Peyer's patch (tissue), 4 donors: ENCODE measurements around the gene CTRB2. TPM values are rescaled to one million over a fixed set of nuclear protein-coding genes. Genes with fewer than 3 reads are reported as not detected.

ENCODE experiments used
- DNase-seq, 3 donors: peaks; one replicate each; pipeline ENCODE4 v3.0.0-alpha.2; 2017 to 2019
- H3K27ac ChIP-seq, 4 donors: fragments of 200-600 bp; sonication (generic); one replicate each; pipeline ENCODE4 v1.5.1; 2016 to 2019
- H3K27me3 ChIP-seq, 2 donors: fragments of 200-600 bp; sonication (generic); one replicate each; pipeline ENCODE4 v1.5.1; 2019
- H3K36me3 ChIP-seq, 3 donors: fragments of 200-600 bp; sonication (generic); one replicate each; pipeline ENCODE4 v1.5.1; 2016 to 2019
- H3K4me1 ChIP-seq, 4 donors: fragments of 200-600 bp; sonication (generic); one replicate each; pipeline ENCODE4 v1.5.1; 2016 to 2019
- H3K4me3 ChIP-seq, 4 donors: fragments of 200-600 bp; sonication (generic); 1 replicate in 3 of 4; 2 replicates in 1 of 4; pipeline ENCODE4 v1.5.1; 2016 to 2019; ENCODE audit warnings: mild to moderate bottlenecking in 1 of 4
- H3K9me3 ChIP-seq, 4 donors: fragments of 200-600 bp; sonication (generic); one replicate each; pipeline ENCODE4 v1.5.1; 2016 to 2019; ENCODE audit warnings: mild to moderate bottlenecking in 1 of 4
- CTCF ChIP-seq, 6 experiments: fragments of 450-650 bp in 4 of 6; fragments of 200-600 bp in 2 of 6; sonication (generic) in 1 of 6; IDR thresholded peaks; one replicate each; pipeline ENCODE4 v1.5.1; 2017 to 2019; ENCODE audit warnings: antibody characterized with exemption in 6 of 6, mild to moderate bottlenecking in 3 of 6, moderate library complexity in 1 of 6
- POLR2A ChIP-seq, 2 donors: fragments of 450-650 bp; IDR thresholded peaks; one replicate each; pipeline ENCODE4 v1.5.1; 2017; ENCODE audit warnings: antibody characterized with exemption in 2 of 2, mild to moderate bottlenecking in 2 of 2, moderate library complexity in 2 of 2
- total RNA-seq, 4 donors: library from RNA; depleted of rRNA; stranded (reverse); fragments of >200 nt; gene quantifications; one replicate each; pipeline ENCODE4 v1.1.0, GENCODE V29; 2016

CTRB2 gene
- total RNA-seq, 4 donors from 2014 or later: not detected

- no peaks in the 10 kb centered on the region for H3K9me3 ChIP-seq
- no peaks in the 10 kb centered on the region for H3K27me3 ChIP-seq
- peaks cover 0 to 39% (median 0%) of the 10 kb centered on the region in 4 donors for H3K4me1 ChIP-seq
- peak overlapping the region in 3 of 4 donors; percentile 25 to 65 (median 35) for H3K27ac ChIP-seq
- no peak for DNase-seq
- peaks cover 0 to 81% (median 0%) of the 10 kb centered on the region in 3 donors for H3K36me3 ChIP-seq
- no peak for TF ChIP-seq POLR2A (IDR thresholded peaks at IDR 0.05)
- no peak for TF ChIP-seq CTCF (IDR thresholded peaks at IDR 0.05)
- no peak overlapping the region for H3K4me3 ChIP-seq
These were observed 32.7 kb upstream of the CTRB2 start for GRCh38 chr16:75239542-75240122.

- Histone ChIP-seq H3K27ac (peak overlapping the region in 3 of 4 donors; percentile 25 to 65 (median 35)), H3K9me3 (no peaks in the 10 kb centered on the region), H3K4me3 (no peak overlapping the region), H3K27me3 (no peaks in the 10 kb centered on the region), H3K36me3 (peaks cover 0 to 84% (median 0%) of the 10 kb centered on the region in 3 donors), H3K4me1 (peaks cover 0 to 39% (median 0%) of the 10 kb centered on the region in 4 donors)
- DNase-seq: no peak
- TF ChIP-seq CTCF (IDR thresholded peaks at IDR 0.05) (no peak), POLR2A (IDR thresholded peaks at IDR 0.05) (no peak)
These were observed 32.0 kb upstream of the CTRB2 start for GRCh38 chr16:75238853-75239541.

- H3K4me3 ChIP-seq: no peak overlapping the region
- H3K9me3 ChIP-seq: no peaks in the 10 kb centered on the region
- no peaks in the 10 kb centered on the region for H3K27me3 ChIP-seq
- H3K4me1 ChIP-seq: peaks cover 0 to 38% (median 0%) of the 10 kb centered on the region in 4 donors
- H3K36me3 ChIP-seq: peaks cover 0 to 82% (median 0%) of the 10 kb centered on the region in 3 donors
- peak overlapping the region in 3 of 4 donors; percentile 25 to 65 (median 35) for H3K27ac ChIP-seq
- peak in 1 of 3 donors; percentile 21 for DNase-seq
- TF ChIP-seq CTCF (IDR thresholded peaks at IDR 0.05) (no peak), POLR2A (IDR thresholded peaks at IDR 0.05) (no peak)
These were observed 31.3 kb upstream of the CTRB2 start for GRCh38 chr16:75238132-75238852.

- H3K4me3 ChIP-seq: no peak overlapping the region
- no peak for DNase-seq
- H3K9me3 ChIP-seq: no peaks in the 10 kb centered on the region
- no peaks in the 10 kb centered on the region for H3K27me3 ChIP-seq
- peaks cover 0 to 38% (median 0%) of the 10 kb centered on the region in 4 donors for H3K4me1 ChIP-seq
- peaks cover 0 to 82% (median 0%) of the 10 kb centered on the region in 3 donors for H3K36me3 ChIP-seq
- peak overlapping the region in 2 of 4 donors; percentile 2 to 65 for H3K27ac ChIP-seq
- TF ChIP-seq CTCF (IDR thresholded peaks at IDR 0.05) (no peak), POLR2A (IDR thresholded peaks at IDR 0.05) (no peak)
These were observed 30.6 kb upstream of the CTRB2 start for GRCh38 chr16:75237398-75238131.

GRCh38 chr16:75236736-75237397, 29.9 kb upstream of the CTRB2 start:
- Histone ChIP-seq H3K27ac (no peak overlapping the region), H3K4me3 (no peak overlapping the region), H3K27me3 (no peaks in the 10 kb centered on the region), H3K36me3 (peaks cover 0 to 82% (median 0%) of the 10 kb centered on the region in 3 donors), H3K4me1 (peaks cover 0 to 38% (median 0%) of the 10 kb centered on the region in 4 donors), H3K9me3 (no peaks in the 10 kb centered on the region)
- TF ChIP-seq POLR2A (IDR thresholded peaks at IDR 0.05): no peak
- TF ChIP-seq CTCF (IDR thresholded peaks at IDR 0.05): no peak
- DNase-seq: no peak
